NT2/D1 (cell line): ENCODE measurements around the gene HNRNPH3.

Source experiments
- SUZ12 ChIP-seq: IDR thresholded peaks from 2 replicates; pipeline ENCODE4 v1.6.1; 2011; ENCODE audit not compliant: insufficient read length, insufficient read depth; ENCODE audit errors: extremely low read depth
- ZNF274 ChIP-seq: IDR thresholded peaks from 2 replicates; pipeline ENCODE4 v1.6.1; 2011; ENCODE audit warnings: mild to moderate bottlenecking, low read depth, low read length

GRCh38 chr10:68302871-68303270, 29.0 kb upstream of the HNRNPH3 start:
- TF ChIP-seq ZNF274 (no peak), SUZ12 (no peak)
